Measurements from ENCODE around the gene SERP2. TPM values are rescaled to one million over a fixed set of nuclear protein-coding genes. Genes with fewer than 3 reads are reported as not detected.

Gene SERP2
- total RNA-seq, 1 donor from 2014 or later, result 4.8 TPM

GRCh38 chr13:44340508-44340907 lies 33.1 kb upstream of the SERP2 start:
- H3K4me1 Mint-ChIP-seq, result no peaks in the 10 kb centered on the region
- H3K4me3 Mint-ChIP-seq, result no peak overlapping the region
- DNase-seq (ENCODE audit: low spot score in 2 of 2, unreplicated experiment in 2 of 2), result no peak
- H3K27ac Mint-ChIP-seq, result no peak overlapping the region
- H3K27me3 Mint-ChIP-seq (ENCODE audit: low read depth), result peaks cover 5% of the 10 kb centered on the region
- no peaks in the 10 kb centered on the region for H3K36me3 Mint-ChIP-seq
- peaks cover 16% of the 10 kb centered on the region for H3K9me3 Mint-ChIP-seq
- no peak for TF ChIP-seq CTCF (IDR thresholded peaks at IDR 0.05; ENCODE audit: unreplicated experiment)

GRCh38 chr13:44342741-44343140 lies 30.9 kb upstream of the SERP2 start:
- Mint-ChIP-seq H3K27ac (no peak overlapping the region), H3K4me1 (no peaks in the 10 kb centered on the region), H3K4me3 (no peak overlapping the region), H3K27me3 (ENCODE audit: low read depth) (peaks cover 5% of the 10 kb centered on the region), H3K36me3 (no peaks in the 10 kb centered on the region), H3K9me3 (peaks cover 16% of the 10 kb centered on the region)
- TF ChIP-seq CTCF (IDR thresholded peaks at IDR 0.05; ENCODE audit: unreplicated experiment), result no peak
- DNase-seq (ENCODE audit: low spot score in 2 of 2, unreplicated experiment in 2 of 2), result no peak

- Mint-ChIP-seq H3K27me3 (ENCODE audit: low read depth) (no peaks in the 10 kb centered on the region), H3K27ac (no peak overlapping the region), H3K9me3 (no peaks in the 10 kb centered on the region), H3K4me1 (peaks cover 8% of the 10 kb centered on the region), H3K4me3 (no peak overlapping the region), H3K36me3 (no peaks in the 10 kb centered on the region)
- no peak for TF ChIP-seq CTCF (IDR thresholded peaks at IDR 0.05; ENCODE audit: unreplicated experiment)
- DNase-seq (ENCODE audit: low spot score in 2 of 2, unreplicated experiment in 2 of 2), result no peak
Observed at GRCh38 chr13:44346534-44346933, 27.1 kb upstream of the SERP2 start.

- no peak overlapping the region for H3K4me3 Mint-ChIP-seq
- no peak for TF ChIP-seq CTCF (IDR thresholded peaks at IDR 0.05; ENCODE audit: unreplicated experiment)
- H3K36me3 Mint-ChIP-seq, result no peaks in the 10 kb centered on the region
- DNase-seq (ENCODE audit: low spot score in 2 of 2, unreplicated experiment in 2 of 2), result no peak
- no peaks in the 10 kb centered on the region for H3K27me3 Mint-ChIP-seq (ENCODE audit: low read depth)
- H3K4me1 Mint-ChIP-seq, result peaks cover 15% of the 10 kb centered on the region
- no peaks in the 10 kb centered on the region for H3K9me3 Mint-ChIP-seq
- no peak overlapping the region for H3K27ac Mint-ChIP-seq
Observed at GRCh38 chr13:44347301-44347700, 26.3 kb upstream of the SERP2 start.

GRCh38 chr13:44347949-44348348 lies 25.7 kb upstream of the SERP2 start:
- no peak for DNase-seq (ENCODE audit: low spot score in 2 of 2, unreplicated experiment in 2 of 2)
- Mint-ChIP-seq H3K27me3 (ENCODE audit: low read depth) (no peaks in the 10 kb centered on the region), H3K36me3 (no peaks in the 10 kb centered on the region)

More at GRCh38 chr13:44347949-44348348, 25.7 kb upstream of the SERP2 start:
- Mint-ChIP-seq H3K4me3 (no peak overlapping the region), H3K9me3 (no peaks in the 10 kb centered on the region), H3K4me1 (peaks cover 15% of the 10 kb centered on the region), H3K27ac (peak overlapping the region; percentile 33)
- TF ChIP-seq CTCF (IDR thresholded peaks at IDR 0.05; ENCODE audit: unreplicated experiment), result no peak

Data from mesothelial cell of epicardium (in vitro differentiated cells).